ENCODE data around the gene VAPB. TPM values are rescaled to one million over a fixed set of nuclear protein-coding genes. Genes with fewer than 3 reads are reported as not detected.

Gene VAPB
- total RNA-seq, 1 donor from 2014 or later, result 26.2 TPM

DNA sequence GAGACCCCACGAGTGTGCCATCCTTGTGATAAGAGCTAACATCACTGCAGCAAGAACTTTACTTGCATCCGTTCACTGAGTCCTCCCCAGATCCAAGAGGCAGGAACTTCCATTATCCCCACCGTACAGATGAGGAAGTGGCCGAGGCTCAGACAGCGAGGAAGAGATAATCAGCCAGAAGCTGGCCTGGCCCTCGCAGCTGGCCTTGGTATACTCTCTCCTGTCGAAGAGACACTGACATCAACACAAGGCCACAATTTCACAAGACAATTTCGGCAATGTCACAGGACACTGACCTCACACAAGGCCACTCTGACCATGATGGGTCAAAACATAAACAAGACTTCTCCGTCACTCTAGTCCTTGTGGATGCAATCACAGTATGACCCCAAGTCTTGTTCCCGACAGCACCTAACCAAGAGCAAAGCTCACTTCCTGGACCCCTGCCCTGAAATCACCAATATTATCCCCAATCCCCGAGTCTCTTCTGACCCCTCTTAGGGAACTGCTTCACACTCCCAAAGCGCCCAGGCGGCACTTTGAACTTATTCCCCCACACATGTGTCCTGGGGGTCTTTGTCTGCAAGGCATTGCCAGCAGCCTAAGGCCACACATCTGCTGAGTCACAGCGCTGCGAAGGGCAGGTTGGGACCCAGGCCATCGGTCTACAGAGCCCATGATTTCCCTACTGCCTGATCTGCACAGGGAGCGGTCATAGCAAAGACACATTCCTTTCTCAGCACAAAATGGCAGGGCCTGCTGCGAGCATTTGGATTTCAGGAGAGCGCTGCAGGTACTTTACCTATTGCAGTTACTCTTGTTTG lies 14.8 kb upstream of the VAPB start:
- Mint-ChIP-seq H3K27me3 (peaks cover 20% of the 10 kb centered on the region), H3K36me3 (ENCODE audit: low read depth) (no peaks in the 10 kb centered on the region)
- CTCF ChIA-PET, result no interaction called here

DNA sequence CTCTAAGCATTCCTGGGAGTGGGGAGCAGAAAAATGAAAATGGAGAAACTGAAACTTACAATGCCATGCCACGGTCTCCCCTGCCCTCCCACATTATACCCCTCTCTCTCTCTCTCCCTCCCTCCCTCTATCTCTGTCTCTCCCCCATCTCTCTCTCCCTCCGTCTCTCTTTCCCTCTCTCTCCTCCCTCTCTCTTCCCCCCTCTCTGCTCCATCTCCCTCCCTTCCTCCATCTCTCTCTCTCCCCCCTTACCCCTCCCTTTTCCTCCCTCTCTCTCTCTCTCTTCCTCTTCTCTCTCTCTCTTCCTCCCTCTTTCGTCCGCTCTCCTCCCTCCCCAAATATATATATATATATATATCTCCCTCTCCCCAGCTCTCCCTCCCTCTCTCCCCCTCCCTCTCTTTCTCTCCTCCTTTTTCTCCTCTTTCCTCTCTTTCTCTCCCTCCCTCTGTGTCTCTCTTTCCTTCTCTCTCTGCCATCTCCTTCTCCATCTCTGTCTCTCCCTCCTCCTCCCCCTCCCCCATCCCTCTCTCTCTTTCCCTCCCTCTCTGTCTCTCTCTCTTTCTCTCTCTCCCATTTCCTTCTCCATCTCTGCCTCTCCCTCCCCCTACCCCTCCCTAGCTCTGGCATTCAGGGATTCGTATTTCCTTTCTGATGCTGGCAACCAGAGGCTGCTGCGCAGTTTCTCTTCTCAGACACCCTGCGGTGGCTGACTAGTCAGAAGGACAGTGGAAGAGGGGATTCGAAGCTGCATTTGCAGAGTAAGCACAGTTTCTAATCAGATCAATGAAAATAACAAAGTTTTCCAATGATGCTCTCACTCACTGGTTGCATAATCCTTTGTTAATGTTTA lies 13.9 kb upstream of the VAPB start:
- intact Hi-C loops (cut with micrococcal nuclease), result no loop called here
- Mint-ChIP-seq H3K9me3 (no peaks in the 10 kb centered on the region), H3K27ac (no peak overlapping the region), H3K27me3 (peaks cover 26% of the 10 kb centered on the region), H3K4me3 (no peak overlapping the region), H3K4me1 (no peaks in the 10 kb centered on the region), H3K36me3 (ENCODE audit: low read depth) (no peaks in the 10 kb centered on the region)
- POLR2A ChIA-PET, result no interaction called here
- no peak for DNase-seq
- CTCF ChIA-PET, result no interaction called here
- TF ChIP-seq, protein P1, sequence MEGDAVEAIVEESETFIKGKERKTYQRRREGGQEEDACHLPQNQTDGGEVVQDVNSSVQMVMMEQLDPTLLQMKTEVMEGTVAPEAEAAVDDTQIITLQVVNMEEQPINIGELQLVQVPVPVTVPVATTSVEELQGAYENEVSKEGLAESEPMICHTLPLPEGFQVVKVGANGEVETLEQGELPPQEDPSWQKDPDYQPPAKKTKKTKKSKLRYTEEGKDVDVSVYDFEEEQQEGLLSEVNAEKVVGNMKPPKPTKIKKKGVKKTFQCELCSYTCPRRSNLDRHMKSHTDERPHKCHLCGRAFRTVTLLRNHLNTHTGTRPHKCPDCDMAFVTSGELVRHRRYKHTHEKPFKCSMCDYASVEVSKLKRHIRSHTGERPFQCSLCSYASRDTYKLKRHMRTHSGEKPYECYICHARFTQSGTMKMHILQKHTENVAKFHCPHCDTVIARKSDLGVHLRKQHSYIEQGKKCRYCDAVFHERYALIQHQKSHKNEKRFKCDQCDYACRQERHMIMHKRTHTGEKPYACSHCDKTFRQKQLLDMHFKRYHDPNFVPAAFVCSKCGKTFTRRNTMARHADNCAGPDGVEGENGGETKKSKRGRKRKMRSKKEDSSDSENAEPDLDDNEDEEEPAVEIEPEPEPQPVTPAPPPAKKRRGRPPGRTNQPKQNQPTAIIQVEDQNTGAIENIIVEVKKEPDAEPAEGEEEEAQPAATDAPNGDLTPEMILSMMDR (IDR thresholded peaks at IDR 0.05), result no peak
- ATAC-seq (ENCODE audit: low read depth), result no peak

More for the DNA sequence above, 14.8 kb upstream of the VAPB start:
- TF ChIP-seq, protein P1 (IDR thresholded peaks at IDR 0.05), result no peak
- intact Hi-C loops (cut with micrococcal nuclease), result no loop called here
- DNase-seq, result no peak
- POLR2A ChIA-PET, result no interaction called here
- Mint-ChIP-seq H3K9me3 (no peaks in the 10 kb centered on the region), H3K27ac (no peak overlapping the region), H3K4me1 (no peaks in the 10 kb centered on the region), H3K4me3 (no peak overlapping the region)
- ATAC-seq (ENCODE audit: low read depth), result no peak

DNA sequence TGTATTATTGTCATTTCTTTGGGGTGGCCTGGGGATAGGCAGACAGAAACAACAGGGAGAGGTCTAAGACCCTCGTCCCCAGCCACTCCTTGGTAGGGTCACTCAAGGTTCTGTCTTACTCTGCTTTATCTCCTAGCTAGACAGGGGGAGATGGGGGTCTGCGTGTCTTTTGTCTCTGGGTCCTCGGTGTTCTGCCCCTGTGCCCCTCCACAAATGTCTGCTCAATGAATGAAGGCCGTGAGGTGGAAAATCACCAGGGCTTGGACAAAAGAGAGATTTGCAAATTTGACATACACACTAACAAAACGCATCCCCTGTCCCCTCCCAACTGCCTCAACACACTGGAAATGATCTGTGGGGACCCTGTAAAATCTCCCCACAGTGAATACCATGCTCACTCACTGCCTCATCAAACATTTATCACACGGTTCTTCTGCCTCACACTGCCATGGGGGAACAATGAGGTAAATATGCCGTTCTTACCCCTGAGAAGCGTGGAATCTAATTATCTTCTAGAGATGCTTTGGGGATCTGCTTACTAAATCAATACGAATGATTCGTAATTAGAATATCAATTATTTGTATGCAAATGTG lies 13.2 kb upstream of the VAPB start:
- ATAC-seq (ENCODE audit: low read depth) (no peak), DNase-seq (no peak)
- Mint-ChIP-seq H3K4me1 (no peaks in the 10 kb centered on the region), H3K9me3 (peaks cover 1% of the 10 kb centered on the region), H3K36me3 (ENCODE audit: low read depth) (no peaks in the 10 kb centered on the region), H3K27ac (no peak overlapping the region), H3K27me3 (peaks cover 28% of the 10 kb centered on the region), H3K4me3 (no peak overlapping the region)
- POLR2A ChIA-PET, result no interaction called here
- TF ChIP-seq, protein P1 (IDR thresholded peaks at IDR 0.05), result no peak
- CTCF ChIA-PET, result no interaction called here
- intact Hi-C loops (cut with micrococcal nuclease), result no loop called here

DNA sequence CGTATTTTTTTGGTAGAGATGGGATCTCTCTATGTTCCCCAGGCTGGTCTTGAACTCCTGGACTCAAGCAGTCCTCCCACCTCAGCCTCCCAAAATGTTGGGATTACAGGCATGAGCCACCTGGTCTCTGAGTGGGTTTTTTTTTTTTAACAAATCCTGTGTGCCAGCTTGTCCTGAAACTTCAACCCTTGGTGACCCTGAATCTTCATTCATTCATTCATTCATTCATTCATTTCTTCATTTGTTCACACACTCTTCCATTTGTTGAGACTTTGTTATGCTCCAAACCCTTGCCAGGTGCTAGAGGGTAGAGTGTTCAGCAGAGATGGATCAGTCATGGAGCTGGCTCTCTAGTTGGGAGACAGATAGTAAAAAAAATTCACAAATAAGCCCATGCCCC lies 12.0 kb upstream of the VAPB start:
- DNase-seq, result no peak
- CTCF ChIA-PET, result interaction anchor here (1.1 kb wide), 1 partner anchor 9 kb away, joined by 3 read pairs; no protein-coding TSS in a partner anchor
- H3K4me1 Mint-ChIP-seq, result no peaks in the 10 kb centered on the region
- H3K27ac Mint-ChIP-seq, result no peak overlapping the region
- no peak for ATAC-seq (ENCODE audit: low read depth)
- POLR2A ChIA-PET, result interaction anchor here (0.6 kb wide), 1 partner anchor 727 kb away, joined by 4 read pairs; no protein-coding TSS in a partner anchor
- H3K4me3 Mint-ChIP-seq, result no peak overlapping the region
- intact Hi-C loops (cut with micrococcal nuclease), result no loop called here
- TF ChIP-seq, protein P1 (IDR thresholded peaks at IDR 0.05), result no peak
- peaks cover 35% of the 10 kb centered on the region for H3K27me3 Mint-ChIP-seq
- H3K9me3 Mint-ChIP-seq, result peaks cover 12% of the 10 kb centered on the region
- no peaks in the 10 kb centered on the region for H3K36me3 Mint-ChIP-seq (ENCODE audit: low read depth)
